Pancreas (tissue), 10 donors: ENCODE results near the gene CNKSR2. TPM values are rescaled to one million over a fixed set of nuclear protein-coding genes. Genes with fewer than 3 reads are reported as not detected.

Experiments used
- ATAC-seq, 4 donors: fragments of 200-7000 bp; cut with Tn5 transposase; one replicate each; pipeline versions ENCODE4 v1.8.0 to v1.9.1; 2020; ENCODE audit warnings: mild to moderate bottlenecking in 4 of 4, moderate library complexity in 4 of 4
- DNase-seq, 6 donors: peaks; one replicate each; pipeline ENCODE4 v3.0.0-alpha.2; 2020
- FAIRE-seq: peaks from 2 replicates; lab custom pipeline; 2012; peaks lifted over from hg19 to GRCh38; lab: Jason Lieb, UNC
- H3K27ac ChIP-seq, 4 donors: fragments of 200-600 bp; sonication (generic); 1 replicate in 3 of 4; 2 replicates in 1 of 4; pipeline versions ENCODE4 v1.5.0 to v1.8.0; 2020
- H3K27me3 ChIP-seq, 4 donors: fragments of 200-600 bp; one replicate each; pipeline ENCODE4 v1.8.0; 2021
- H3K36me3 ChIP-seq, 3 donors: fragments of 200-600 bp; sonication (generic) in 1 of 3; one replicate each; pipeline versions ENCODE4 v1.5.0 to v1.8.0; 2020 to 2021
- H3K4me1 ChIP-seq, 3 donors: fragments of 200-600 bp; one replicate each; pipeline ENCODE4 v1.8.0; 2021
- H3K4me3 ChIP-seq, 4 donors: fragments of 200-600 bp; sonication (generic) in 2 of 4; one replicate each; pipeline versions ENCODE4 v1.5.0 to v1.8.0; 2020 to 2021
- H3K9me3 ChIP-seq, 4 donors: fragments of 200-600 bp; one replicate each; pipeline ENCODE4 v1.8.0; 2021
- CTCF ChIP-seq, 4 donors: fragments of 200-600 bp; sonication (generic) in 3 of 4; IDR thresholded peaks; one replicate each; pipeline versions ENCODE4 v1.5.0 to v1.8.0; 2021; ENCODE audit warnings: antibody characterized with exemption in 4 of 4
- WGBS, 2 donors: extraction: QIAGEN DNeasy Blood & Tissue Kit; methylation state at CpG; one replicate each; pipeline ENCODE4 v1.1.7; 2013; 5-methylcytosine and 5-hydroxymethylcytosine counted together
- intact Hi-C, 3 donors: fragments of 100-400 bp; cut with DNase I; formaldehyde crosslinking; loops; one replicate each; pipeline versions ENCODE4 v1.11.1 to v1.14.2; 2022
- polyA plus RNA-seq, 2 donors: library from polyadenylated mRNA; stranded (reverse); fragments of 200-250 nt; gene quantifications; one replicate each; pipeline ENCODE4 v1.2.3, GENCODE V29; 2013
- total RNA-seq, 6 donors: library from RNA; stranded (reverse); fragmentation: NEBNext Ultra II Directional in 4 of 6; extraction: Animal tissue kit (Norgen Biotek cat#: 25700) in 4 of 6; gene quantifications; one replicate each; pipeline versions ENCODE4 v1.2.1 to v1.2.4, GENCODE V29; 2021 to 2023
- donor health status: healthy with polysubstance abuse.
- donor health status: DM: no; HTN: no; CAD: no; lungs with moderate emphysema.
- donor health status: DM: no; HTN: no; CAD: no.
- donor health status: control.
- donor health status: control.
- donor health status: Bipolar disorder and iron deficiency.
- donor health status: DM: yes; HTN: yes; CAD: no.
- donor health status: DM: no; HTN: no; CAD: no.
- donor health status: DM: no; HTN: no; CAD: no.
- donor health status: DM: yes; HTN: yes; CAD: no.

The CNKSR2 gene
- total and polyA plus RNA-seq, 8 donors: 1.1 to 4.0 (median 2.5) TPM

- no peak for DNase-seq
- no peaks in the 10 kb centered on the region for H3K36me3 ChIP-seq
- intact Hi-C loops: no loop called here
- no peak overlapping the region for H3K27ac ChIP-seq
- no peak for FAIRE-seq
- WGBS, 2 donors: 60 to 91% methylated on average over 2 of the region's 2 CpGs
- no peaks in the 10 kb centered on the region for H3K4me1 ChIP-seq
- no peak for TF ChIP-seq CTCF (IDR thresholded peaks at IDR 0.05)
- no peak overlapping the region for H3K4me3 ChIP-seq
- no peaks in the 10 kb centered on the region for H3K9me3 ChIP-seq
- ATAC-seq: no peak
- H3K27me3 ChIP-seq: peaks cover 0 to 7% (median 4%) of the 10 kb centered on the region in 4 donors
Measured at GRCh38 chrX:21427086-21427485, 52.9 kb downstream of the CNKSR2 start.

DNA sequence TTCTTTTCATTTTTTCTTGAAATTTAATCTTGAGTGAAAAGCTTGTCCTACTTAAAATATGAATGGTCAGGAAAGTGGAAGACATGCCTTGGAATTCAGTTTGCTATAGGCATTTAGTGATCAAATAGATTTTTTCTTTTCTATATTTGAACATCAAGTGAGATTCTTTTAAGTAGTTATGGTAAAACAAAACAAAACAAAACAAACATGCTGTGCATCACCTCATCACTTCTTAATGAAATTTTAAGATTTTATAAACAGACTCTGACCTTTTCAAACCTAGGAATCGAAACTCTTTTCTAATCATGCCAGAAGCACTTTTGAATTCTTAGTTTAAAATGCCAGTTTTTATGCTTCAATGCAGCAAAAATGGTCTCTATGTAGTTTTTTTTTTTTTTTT, 62.8 kb downstream of the CNKSR2 start:
- no peak for TF ChIP-seq CTCF (IDR thresholded peaks at IDR 0.05)
- WGBS, 2 donors: 69 to 93% methylated on average over 1 of the region's 1 CpG
- Histone ChIP-seq H3K9me3 (no peaks in the 10 kb centered on the region), H3K4me3 (no peak overlapping the region), H3K4me1 (no peaks in the 10 kb centered on the region), H3K27me3 (no peaks in the 10 kb centered on the region), H3K27ac (no peak overlapping the region), H3K36me3 (no peaks in the 10 kb centered on the region)
- ATAC-seq (no peak), FAIRE-seq (no peak), DNase-seq (no peak)
- intact Hi-C loops: no loop called here

- Histone ChIP-seq H3K4me3 (no peak overlapping the region), H3K36me3 (no peaks in the 10 kb centered on the region), H3K27ac (no peak overlapping the region), H3K27me3 (no peaks in the 10 kb centered on the region), H3K4me1 (no peaks in the 10 kb centered on the region), H3K9me3 (no peaks in the 10 kb centered on the region)
- DNase-seq: no peak
- no peak for TF ChIP-seq CTCF (IDR thresholded peaks at IDR 0.05)
- WGBS, 2 donors: 41 to 58% methylated on average over 1 of the region's 1 CpG
- intact Hi-C loops: no loop called here
- ATAC-seq: no peak
- FAIRE-seq: no peak
Measured at GRCh38 chrX:21438792-21439191, 64.6 kb downstream of the CNKSR2 start.

GRCh38 chrX:21440911-21441310, 66.7 kb downstream of the CNKSR2 start:
- H3K27ac ChIP-seq: no peak overlapping the region
- no peak for FAIRE-seq
- H3K9me3 ChIP-seq: no peaks in the 10 kb centered on the region
- no peaks in the 10 kb centered on the region for H3K27me3 ChIP-seq
- no peaks in the 10 kb centered on the region for H3K4me1 ChIP-seq
- no peak for TF ChIP-seq CTCF (IDR thresholded peaks at IDR 0.05)
- no peak overlapping the region for H3K4me3 ChIP-seq
- 68 to 88% methylated on average over 1 of the region's 1 CpG for WGBS, 2 donors
- ATAC-seq: no peak
- no peak for DNase-seq
- no peaks in the 10 kb centered on the region for H3K36me3 ChIP-seq
- intact Hi-C loops: no loop called here

DNA sequence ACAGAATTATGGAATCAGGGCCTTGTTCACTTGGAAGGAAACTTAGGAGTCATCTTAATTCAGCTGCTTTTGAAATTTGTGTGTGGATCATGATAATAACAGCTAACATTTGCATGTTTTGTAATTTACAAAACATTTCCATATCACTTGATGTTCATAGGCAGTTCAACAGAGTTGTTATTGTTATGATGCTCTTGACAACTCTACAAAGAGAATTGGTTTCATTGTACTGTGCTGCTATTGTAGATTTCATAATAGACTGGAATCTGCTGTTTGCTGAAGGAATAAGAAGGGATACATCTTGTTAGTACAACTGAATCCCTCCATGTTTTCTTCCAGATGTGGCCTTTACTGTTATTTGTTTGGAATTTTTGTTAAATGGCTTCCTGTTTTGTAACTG, 83.5 kb downstream of the CNKSR2 start:
- FAIRE-seq (no peak), DNase-seq (no peak), ATAC-seq (no peak)
- H3K27me3 ChIP-seq: peaks cover 0 to 5% (median 0%) of the 10 kb centered on the region in 4 donors
- H3K27ac ChIP-seq: no peak overlapping the region
- no peaks in the 10 kb centered on the region for H3K9me3 ChIP-seq
- H3K4me1 ChIP-seq: no peaks in the 10 kb centered on the region
- intact Hi-C loops: no loop called here
- H3K4me3 ChIP-seq: no peak overlapping the region
- no peaks in the 10 kb centered on the region for H3K36me3 ChIP-seq
- TF ChIP-seq CTCF (IDR thresholded peaks at IDR 0.05): no peak
